HAP-1 (cell line): Measurements from ENCODE around the gene S1PR1.
"Not testable (repeated sequence)": the region's sequence is repeated elsewhere in the genome, so short reads cannot be mapped to it uniquely, and the experiment has no call there.

Experiments
- DNase-seq, 2 experiments: peaks; one replicate each; pipeline ENCODE4 v3.0.0-alpha.2; 2016 to 2020; ENCODE audit warnings: low spot score in 2 of 2
- H3K27me3 ChIP-seq: fragments of 250-450 bp; sonication (Bioruptor Pico); 2 replicates; pipeline ENCODE4 v1.5.1; 2020; ENCODE audit warnings: low read depth, mild to moderate bottlenecking, moderate library complexity
- H3K36me3 ChIP-seq: fragments of 250-450 bp; sonication (Bioruptor Pico); replicated peaks from 2 replicates; pipeline ENCODE4 v1.5.1; 2020; ENCODE audit warnings: mild to moderate bottlenecking
- H3K4me1 ChIP-seq: fragments of 250-450 bp; sonication (Bioruptor Pico); 2 replicates; pipeline ENCODE4 v1.5.1; 2020; ENCODE audit warnings: mild to moderate bottlenecking
- H3K4me3 ChIP-seq: fragments of 250-450 bp; sonication (Bioruptor Pico); 2 replicates; pipeline ENCODE4 v1.5.1; 2020; ENCODE audit warnings: mild to moderate bottlenecking, moderate library complexity
- H3K9me3 ChIP-seq: fragments of 250-450 bp; sonication (Bioruptor Pico); 2 replicates; pipeline ENCODE4 v1.5.1; 2020; ENCODE audit warnings: mild to moderate bottlenecking, moderate library complexity
- in situ Hi-C: fragments of 300-500 bp; cut with MboI; formaldehyde crosslinking; loops from 3 replicates; pipeline ENCODE4 v1.14.3; 2020; ENCODE audit warnings: low sequenced_read_pairs, inconsistent platforms, mixed read lengths

Gene S1PR1

DNA sequence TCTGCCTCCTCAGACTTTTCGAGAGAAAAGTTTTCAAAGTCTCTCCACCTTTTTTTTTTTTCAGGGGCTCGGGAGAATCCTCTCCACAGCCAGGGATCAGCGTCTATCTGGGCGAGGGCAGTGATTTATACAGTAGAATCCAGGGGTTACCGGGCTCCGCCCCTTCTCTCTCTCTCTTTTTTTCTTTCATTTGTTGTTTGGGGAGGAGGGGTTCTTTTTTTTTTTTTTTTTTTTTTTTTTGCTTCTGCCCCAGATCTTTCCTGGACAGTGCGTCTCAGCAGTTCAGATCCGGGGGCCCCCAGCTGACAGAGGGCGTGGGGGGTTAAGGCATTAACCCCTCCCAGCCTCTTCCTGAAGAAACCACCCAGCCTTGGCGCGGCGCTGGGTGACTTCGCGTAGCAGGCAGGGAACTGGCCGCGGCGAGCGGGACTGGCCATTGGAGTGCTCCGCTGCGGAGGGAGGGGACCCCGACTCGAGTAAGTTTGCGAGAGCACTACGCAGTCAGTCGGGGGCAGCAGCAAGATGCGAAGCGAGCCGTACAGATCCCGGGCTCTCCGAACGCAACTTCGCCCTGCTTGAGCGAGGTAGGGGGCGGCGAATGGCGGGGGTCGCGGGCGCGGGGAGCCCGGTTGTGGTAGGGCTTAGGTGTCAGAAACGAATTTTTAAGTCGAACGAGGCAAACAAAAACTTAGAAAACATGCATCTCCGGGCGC is at the start of gene S1PR1:
Gene S1PR1, plus strand, starts transcription at position 504 of the 713 bp plus-strand sequence. CDS start 1,966 bp downstream, outside the sequence.
- peak within 1 kb of the TSS; percentile 58 for H3K4me3 ChIP-seq
- peak; percentile 73 to 83 for DNase-seq
- peaks cover 15% of the 10 kb centered on the region for H3K4me1 ChIP-seq
- H3K9me3 ChIP-seq: no peaks in the 10 kb centered on the region
- in situ Hi-C loops: loop anchor here (10.0 kb wide), 1 partner anchor 212 kb away; the partner anchor contains the start of gene DPH5
- no peaks in the 10 kb centered on the region for H3K27me3 ChIP-seq
- H3K36me3 ChIP-seq: peaks cover 7% of the 10 kb centered on the region

DNA sequence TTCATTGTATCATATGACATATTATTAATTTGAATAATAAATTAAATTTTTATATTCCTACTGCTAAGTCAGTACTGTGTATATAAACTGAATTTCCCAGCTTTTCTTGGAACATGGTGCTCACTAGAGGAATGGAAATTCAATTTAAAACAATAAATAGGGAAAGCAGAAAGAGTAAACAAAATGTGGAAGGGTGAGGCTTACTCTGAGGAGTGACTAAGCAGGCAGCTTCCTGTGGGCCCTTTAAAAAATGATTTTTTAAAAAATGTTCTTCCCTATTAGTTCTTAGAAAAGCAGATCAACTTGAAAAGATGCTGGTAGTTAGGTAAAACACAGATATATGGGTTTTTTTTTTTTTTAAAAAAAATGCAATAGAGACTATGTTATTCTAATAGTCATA is 49.5 kb upstream of the S1PR1 start:
- in situ Hi-C loops: no loop called here
- Histone ChIP-seq H3K36me3 (no peaks in the 10 kb centered on the region), H3K4me3 (no peak overlapping the region), H3K27me3 (no peaks in the 10 kb centered on the region; the same call in 1 of the 2 replicates), H3K9me3 (no peaks in the 10 kb centered on the region), H3K4me1 (no peaks in the 10 kb centered on the region)
- DNase-seq: no peak

DNA sequence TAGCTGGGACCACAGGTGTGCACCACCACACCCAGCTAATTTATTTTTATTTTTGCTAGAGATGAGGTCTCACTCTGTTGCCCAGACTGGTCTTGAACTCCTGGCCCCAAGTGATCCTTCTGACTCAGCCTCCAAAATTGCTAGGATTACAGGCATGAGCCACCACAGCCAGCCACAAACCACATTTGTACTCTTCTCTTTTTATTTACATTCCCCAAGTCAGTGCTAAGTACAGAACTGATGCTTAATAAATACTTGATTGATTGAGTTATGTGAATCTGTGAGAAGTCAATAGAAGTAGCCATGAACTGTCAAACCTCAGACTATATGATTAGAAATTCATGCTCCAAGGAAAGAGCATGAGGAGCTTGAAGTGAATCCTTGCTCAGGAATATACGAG is 48.5 kb upstream of the S1PR1 start:
- in situ Hi-C loops: no loop called here
- H3K9me3 ChIP-seq: no peaks in the 10 kb centered on the region
- no peak for DNase-seq
- no peaks in the 10 kb centered on the region for H3K36me3 ChIP-seq
- no peaks in the 10 kb centered on the region; the same call in 1 of the 2 replicates for H3K27me3 ChIP-seq
- no peaks in the 10 kb centered on the region for H3K4me1 ChIP-seq
- no peak overlapping the region for H3K4me3 ChIP-seq

DNA sequence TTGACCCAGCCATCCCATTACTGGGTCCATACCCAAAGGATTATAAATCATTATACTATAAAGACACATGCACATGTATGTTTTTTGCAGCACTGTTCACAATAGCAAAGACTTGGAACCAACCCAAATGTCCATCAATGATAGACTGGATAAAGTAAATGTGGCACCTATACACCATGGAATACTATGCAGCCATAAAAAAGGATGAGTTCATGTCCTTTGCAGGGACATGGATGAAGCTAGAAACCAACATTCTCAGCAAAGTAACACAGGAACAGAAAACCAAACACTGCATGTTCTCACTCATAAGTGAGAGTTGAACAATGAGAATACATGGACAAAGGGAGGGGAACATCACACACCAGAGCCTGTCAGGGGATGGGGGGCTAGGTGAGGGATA is 47.9 kb upstream of the S1PR1 start:
- H3K27me3 ChIP-seq, in situ Hi-C loops, H3K4me1 ChIP-seq, H3K36me3 ChIP-seq, H3K4me3 ChIP-seq, H3K9me3 ChIP-seq, DNase-seq: not testable (repeated sequence)

DNA sequence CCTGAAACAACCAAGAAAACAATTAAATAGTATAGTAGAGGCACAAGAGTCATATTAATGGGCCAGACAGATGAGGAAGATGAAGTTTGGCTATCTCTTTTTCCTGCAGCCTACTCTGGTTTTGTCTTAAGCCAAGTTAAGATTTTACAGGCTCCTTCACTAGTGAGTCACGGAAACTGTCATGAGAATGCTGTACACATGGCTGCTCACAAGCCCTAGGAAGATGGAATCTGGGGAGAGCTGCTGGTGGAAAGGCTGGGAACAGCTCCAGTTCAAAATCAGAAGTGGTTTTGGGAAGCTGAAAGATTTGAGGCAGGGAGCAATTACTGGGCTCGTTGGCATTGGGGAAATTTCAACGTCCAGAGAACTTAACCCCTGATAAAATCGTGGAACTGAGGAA is 46.4 kb upstream of the S1PR1 start:
- in situ Hi-C loops: no loop called here
- Histone ChIP-seq H3K27me3 (no peaks in the 10 kb centered on the region), H3K36me3 (no peaks in the 10 kb centered on the region), H3K4me1 (no peaks in the 10 kb centered on the region; the same call in 1 of the 2 replicates), H3K9me3 (no peaks in the 10 kb centered on the region), H3K4me3 (no peak overlapping the region)
- DNase-seq: no peak

DNA sequence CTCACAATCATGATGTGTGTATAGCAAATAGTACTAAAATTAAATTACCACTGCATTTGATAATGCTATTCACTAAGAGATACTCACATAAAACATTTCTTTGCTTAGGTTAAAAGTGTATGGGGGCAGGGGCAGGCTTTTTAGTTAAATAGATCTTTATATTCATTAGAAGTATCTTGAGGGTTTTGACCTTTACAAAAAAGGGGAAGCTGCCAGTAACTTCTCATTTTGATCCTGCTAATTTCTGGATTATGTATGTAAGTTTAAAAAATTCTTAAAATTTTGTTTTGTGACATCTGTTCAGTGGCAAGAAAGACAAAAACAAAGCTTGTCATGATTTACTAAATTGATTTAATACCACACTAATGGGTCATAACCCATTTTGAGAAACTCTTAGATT is 45.8 kb upstream of the S1PR1 start:
- H3K9me3 ChIP-seq: no peaks in the 10 kb centered on the region
- H3K36me3 ChIP-seq: no peaks in the 10 kb centered on the region
- H3K4me1 ChIP-seq: no peaks in the 10 kb centered on the region; the same call in 1 of the 2 replicates
- in situ Hi-C loops: no loop called here
- H3K27me3 ChIP-seq: no peaks in the 10 kb centered on the region
- H3K4me3 ChIP-seq: no peak overlapping the region
- DNase-seq: no peak

DNA sequence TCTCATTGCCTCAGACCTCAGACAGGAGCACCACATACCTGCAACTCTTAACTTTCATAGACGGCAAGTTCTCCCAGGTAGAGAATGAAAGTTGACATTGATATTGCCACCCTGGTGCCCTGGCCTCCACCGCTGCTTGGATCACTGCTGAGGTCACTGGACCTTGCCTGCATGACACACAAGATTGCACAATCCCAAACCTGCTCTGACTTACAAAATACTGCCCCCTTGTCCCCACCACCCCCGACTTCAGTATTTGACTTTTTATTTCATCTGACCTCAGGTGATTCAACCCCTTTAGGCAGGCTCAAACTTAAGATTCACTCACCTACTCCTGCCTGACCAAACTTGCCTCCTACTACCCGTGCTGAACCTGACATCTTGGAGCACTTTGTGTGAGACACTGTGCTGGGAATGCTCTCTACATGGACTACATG is 43.1 kb upstream of the S1PR1 start:
- H3K4me1 ChIP-seq: no peaks in the 10 kb centered on the region; the same call in 1 of the 2 replicates
- no peaks in the 10 kb centered on the region for H3K9me3 ChIP-seq
- no peak overlapping the region for H3K4me3 ChIP-seq
- in situ Hi-C loops: no loop called here
- no peaks in the 10 kb centered on the region for H3K27me3 ChIP-seq
- H3K36me3 ChIP-seq: no peaks in the 10 kb centered on the region
- no peak for DNase-seq

DNA sequence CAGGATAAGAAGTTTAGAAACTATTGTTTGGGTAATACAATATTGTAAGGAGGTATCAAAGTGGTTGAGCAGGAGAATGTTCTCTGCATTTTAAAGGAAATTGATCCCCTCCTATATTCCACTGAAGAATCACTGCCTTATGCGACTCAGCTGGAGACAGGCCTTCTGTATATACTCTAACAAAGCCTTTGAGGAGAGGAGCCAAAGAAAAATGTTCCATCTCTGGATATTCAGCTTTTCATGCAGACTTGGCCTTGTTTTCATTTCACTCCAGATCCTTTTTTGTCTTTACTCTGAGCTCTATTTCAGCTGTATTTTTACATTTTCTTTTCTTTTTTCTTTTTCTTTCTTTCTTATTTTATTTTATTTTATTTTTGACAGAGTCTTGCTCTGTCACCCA is 42.1 kb upstream of the S1PR1 start:
- H3K36me3 ChIP-seq: no peaks in the 10 kb centered on the region
- H3K4me1 ChIP-seq: no peaks in the 10 kb centered on the region; the same call in 1 of the 2 replicates
- no peaks in the 10 kb centered on the region for H3K9me3 ChIP-seq
- in situ Hi-C loops: no loop called here
- no peak for DNase-seq
- no peaks in the 10 kb centered on the region for H3K27me3 ChIP-seq
- no peak overlapping the region for H3K4me3 ChIP-seq

DNA sequence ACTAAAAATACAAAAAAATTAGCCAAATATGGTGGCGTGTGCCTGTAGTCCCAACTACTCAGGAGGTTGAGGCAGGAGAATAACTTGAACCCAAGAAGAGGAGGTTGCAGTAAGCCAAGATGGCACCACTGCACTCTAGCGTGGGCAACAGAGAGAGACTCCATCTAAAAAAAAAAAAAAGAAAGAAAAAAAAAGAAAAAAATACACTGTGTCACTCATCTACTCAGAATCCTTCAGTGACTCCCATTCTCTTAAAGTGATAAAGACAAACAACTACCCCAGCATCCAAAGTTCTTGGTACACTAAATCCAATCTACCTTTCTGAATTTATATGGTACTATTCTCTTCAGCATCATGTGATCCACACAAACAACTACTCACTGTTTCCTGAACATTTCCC is 40.2 kb upstream of the S1PR1 start:
- no peak for DNase-seq
- in situ Hi-C loops: no loop called here

DNA sequence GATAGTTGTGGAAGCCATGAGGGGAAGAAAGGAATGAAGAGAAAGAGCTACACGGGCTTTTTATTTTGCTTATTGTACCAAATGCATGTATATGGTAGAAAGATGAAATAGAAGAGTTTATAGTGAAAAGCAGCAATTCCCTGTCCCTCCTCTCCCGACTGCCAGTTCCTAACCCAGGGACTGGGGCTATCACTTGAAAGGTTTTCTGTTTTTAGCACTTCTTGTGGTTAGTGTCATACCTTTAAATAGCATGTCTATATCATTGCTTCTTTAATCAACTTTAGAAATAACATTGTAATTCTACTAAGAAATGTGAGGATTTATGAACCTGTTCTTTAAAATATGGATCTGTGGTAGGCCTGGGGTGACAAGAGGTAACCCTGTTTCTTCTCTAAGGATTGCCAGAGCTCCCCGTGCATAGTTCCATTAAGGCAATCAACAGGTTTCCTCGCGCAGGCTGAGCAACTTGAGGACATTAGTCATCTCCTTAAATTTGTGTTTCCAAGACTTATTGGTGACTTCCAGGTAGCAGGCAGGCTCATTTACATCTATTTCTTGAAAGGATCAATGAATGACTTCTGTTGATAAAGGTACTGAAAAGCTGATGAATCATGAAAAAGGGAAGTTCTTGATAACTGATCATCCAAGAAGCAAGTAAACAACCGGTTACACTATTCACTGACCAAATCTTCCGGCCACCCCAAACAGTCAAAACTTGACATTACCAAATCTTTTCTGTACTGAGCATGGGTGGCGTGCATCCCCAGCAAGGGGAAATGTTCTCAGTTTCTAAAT is 37.8 kb upstream of the S1PR1 start:
- Histone ChIP-seq H3K36me3 (no peaks in the 10 kb centered on the region), H3K4me3 (no peak overlapping the region), H3K4me1 (no peaks in the 10 kb centered on the region; the same call in 1 of the 2 replicates), H3K27me3 (no peaks in the 10 kb centered on the region), H3K9me3 (no peaks in the 10 kb centered on the region)
- no peak for DNase-seq
- in situ Hi-C loops: no loop called here

More for the DNA sequence above, 40.2 kb upstream of the S1PR1 start:
- no peaks in the 10 kb centered on the region for H3K9me3 ChIP-seq
- no peak overlapping the region for H3K4me3 ChIP-seq
- H3K27me3 ChIP-seq: no peaks in the 10 kb centered on the region
- H3K36me3 ChIP-seq: no peaks in the 10 kb centered on the region
- H3K4me1 ChIP-seq: no peaks in the 10 kb centered on the region; the same call in 1 of the 2 replicates

DNA sequence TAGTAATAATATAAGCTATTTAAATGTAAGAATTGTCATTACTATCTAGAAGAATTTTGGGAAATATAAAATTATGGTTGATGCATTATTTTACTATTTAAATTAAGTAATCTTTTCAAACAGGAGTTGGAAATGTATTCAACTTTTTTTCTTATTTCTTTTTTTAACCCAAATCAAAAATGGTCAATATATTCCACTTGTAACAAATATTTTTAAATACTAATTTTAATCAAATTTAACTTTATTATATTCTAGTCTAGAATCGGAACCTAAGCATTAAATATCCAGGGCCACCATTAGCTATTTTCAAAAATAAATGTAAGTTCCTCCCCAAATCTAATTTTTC is 37.2 kb upstream of the S1PR1 start:
- Histone ChIP-seq H3K9me3 (no peaks in the 10 kb centered on the region), H3K4me1 (no peaks in the 10 kb centered on the region; the same call in 1 of the 2 replicates), H3K27me3 (no peaks in the 10 kb centered on the region), H3K36me3 (no peaks in the 10 kb centered on the region), H3K4me3 (no peak overlapping the region)
- in situ Hi-C loops: no loop called here
- no peak for DNase-seq

DNA sequence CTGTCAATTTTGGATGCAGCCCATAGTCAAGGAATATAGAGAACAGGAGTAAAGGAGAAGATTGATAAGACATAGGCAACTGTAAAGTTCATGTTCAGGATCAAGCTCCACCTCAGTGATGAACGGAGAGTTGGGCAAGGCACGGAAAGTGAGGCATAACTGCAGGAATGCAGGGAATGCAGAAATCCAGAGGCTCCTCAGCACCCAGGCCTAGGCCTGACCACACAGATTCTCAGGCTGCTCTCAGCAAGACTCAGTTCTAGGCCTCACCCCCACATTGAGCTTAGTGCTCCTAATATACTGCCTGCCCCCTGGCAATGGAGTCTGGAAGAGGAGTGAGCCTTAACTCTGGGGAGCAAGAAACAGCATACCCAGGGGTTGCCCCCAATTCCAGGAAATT is 36.3 kb upstream of the S1PR1 start:
- Histone ChIP-seq H3K4me3 (no peak overlapping the region), H3K9me3 (no peaks in the 10 kb centered on the region), H3K27me3 (no peaks in the 10 kb centered on the region), H3K36me3 (no peaks in the 10 kb centered on the region), H3K4me1 (no peaks in the 10 kb centered on the region)
- DNase-seq: no peak
- in situ Hi-C loops: no loop called here

DNA sequence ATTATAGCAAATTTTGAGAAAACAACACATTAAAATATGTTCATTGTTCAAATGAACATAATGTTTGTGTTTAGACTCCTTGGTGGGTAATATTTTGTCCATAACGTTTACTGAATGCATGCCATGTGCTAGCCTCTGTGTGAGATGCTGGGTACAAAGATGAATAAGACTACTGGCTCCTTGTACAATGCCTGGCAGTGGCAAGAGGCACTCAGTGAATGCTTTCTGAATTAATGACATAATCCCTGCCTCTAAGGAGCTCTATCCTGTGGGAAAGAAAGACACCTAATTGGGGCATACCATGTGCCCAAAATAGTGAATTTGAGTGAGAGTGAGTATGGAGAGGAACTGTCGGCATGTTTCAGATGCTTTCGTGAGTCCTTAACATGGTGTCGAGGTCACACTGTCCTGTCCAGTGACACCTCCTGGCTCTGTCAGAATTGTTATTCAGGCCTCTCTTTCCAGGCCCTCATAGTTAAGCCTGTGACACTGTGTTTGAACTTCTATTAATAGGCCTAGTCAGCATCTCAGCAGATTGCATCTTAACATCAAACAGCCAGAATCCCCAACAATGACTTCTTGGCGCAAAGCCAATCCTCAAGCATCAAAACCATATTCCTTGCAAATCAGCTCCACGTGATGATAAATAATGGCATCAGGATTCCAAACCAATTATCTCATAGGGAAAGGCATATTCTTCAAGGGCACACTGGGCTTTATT is 32.8 kb upstream of the S1PR1 start:
- H3K27me3 ChIP-seq: no peaks in the 10 kb centered on the region
- peak in 1 of 2 experiments; percentile 27 for DNase-seq
- H3K36me3 ChIP-seq: no peaks in the 10 kb centered on the region
- H3K4me1 ChIP-seq: no peaks in the 10 kb centered on the region
- no peak overlapping the region for H3K4me3 ChIP-seq
- H3K9me3 ChIP-seq: no peaks in the 10 kb centered on the region
- in situ Hi-C loops: no loop called here

DNA sequence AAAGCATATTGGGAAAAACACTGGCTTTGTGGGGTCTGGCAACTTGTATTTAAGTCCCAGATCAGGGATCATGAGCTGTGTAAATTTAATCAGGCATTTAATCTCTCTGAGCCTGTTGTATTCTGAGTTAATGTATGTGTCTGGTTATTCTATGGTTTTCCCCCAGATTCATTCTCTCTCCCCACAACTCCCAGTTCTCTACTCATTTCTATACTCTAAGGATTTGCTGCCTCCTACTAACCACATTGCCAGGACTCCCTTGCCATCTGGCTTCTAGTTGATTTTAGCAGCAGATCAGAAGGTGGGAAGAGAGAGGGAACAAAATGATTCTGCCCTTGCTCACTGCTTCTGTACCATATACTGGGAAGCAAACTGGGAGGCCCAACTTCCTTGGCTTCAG is 31.4 kb upstream of the S1PR1 start:
- no peak for DNase-seq
- in situ Hi-C loops: no loop called here

More for the DNA sequence above, 31.4 kb upstream of the S1PR1 start:
- no peaks in the 10 kb centered on the region for H3K27me3 ChIP-seq
- no peaks in the 10 kb centered on the region for H3K4me1 ChIP-seq
- H3K36me3 ChIP-seq: no peaks in the 10 kb centered on the region
- H3K9me3 ChIP-seq: no peaks in the 10 kb centered on the region
- H3K4me3 ChIP-seq: no peak overlapping the region
